Stomach (tissue), 9 donors: ENCODE measurements around the gene IRF4. TPM values are rescaled to one million over a fixed set of nuclear protein-coding genes. Genes with fewer than 3 reads are reported as not detected.

Experiments
- DNase-seq, 2 donors: peaks; one replicate each; pipeline versions ENCODE4 v3.0.0 to v3.0.0-alpha.2; 2013 to 2019
- H3K27ac ChIP-seq, 5 donors: fragments of 200-600 bp in 4 of 5; sonication (generic) in 4 of 5; one replicate each; pipeline ENCODE4 v1.5.1; 2013 to 2019; ENCODE audit warnings: mild to moderate bottlenecking in 1 of 5, moderate library complexity in 1 of 5
- H3K27me3 ChIP-seq, 3 donors: fragments of 200-600 bp; sonication (generic); one replicate each; pipeline ENCODE4 v1.5.1; 2017 to 2019; ENCODE audit warnings: mixed run types in 1 of 3
- H3K36me3 ChIP-seq, 4 donors: fragments of 200-600 bp; sonication (generic); 1 replicate in 3 of 4; 2 replicates in 1 of 4; pipeline ENCODE4 v1.5.1; 2016 to 2019
- H3K4me1 ChIP-seq, 4 donors: fragments of 200-600 bp; sonication (generic); one replicate each; pipeline ENCODE4 v1.5.1; 2016 to 2019
- H3K4me3 ChIP-seq, 4 donors: fragments of 200-600 bp; sonication (generic) in 3 of 4; one replicate each; pipeline ENCODE4 v1.5.1; 2016 to 2019; ENCODE audit warnings: mild to moderate bottlenecking in 1 of 4
- H3K9me3 ChIP-seq, 4 donors: fragments of 200-600 bp; sonication (generic); one replicate each; pipeline ENCODE4 v1.5.1; 2016 to 2019
- EP300 ChIP-seq: sonication (generic); formaldehyde crosslinking; IDR thresholded peaks from one replicate; pipeline ENCODE4 v1.6.1; 2017; ENCODE audit warnings: antibody characterized with exemption
- POLR2A ChIP-seq, 4 donors: fragments of 450-650 bp; IDR thresholded peaks; one replicate each; pipeline ENCODE4 v1.6.1; 2016; ENCODE audit warnings: antibody characterized with exemption in 4 of 4, control low read depth in 2 of 4, mild to moderate bottlenecking in 1 of 4, moderate library complexity in 1 of 4
- POLR2AphosphoS5 ChIP-seq, 3 donors: sonication (generic); formaldehyde crosslinking; IDR thresholded peaks; one replicate each; pipeline ENCODE4 v1.6.1; 2016; ENCODE audit warnings: antibody characterized with exemption in 3 of 3
- WGBS, 5 donors: extraction: QIAGEN DNeasy Blood & Tissue Kit in 3 of 5; methylation state at CpG; one replicate each; pipeline versions ENCODE4 v1.1.5 to v1.1.7; 2013 to 2018; 5-methylcytosine and 5-hydroxymethylcytosine counted together
- intact Hi-C: fragments of 100-400 bp; cut with DNase I; formaldehyde crosslinking; loops from one replicate; pipeline ENCODE4 v1.15.1; 2023; ENCODE audit warnings: low total_unique reads
- polyA plus RNA-seq, 3 donors: library from polyadenylated mRNA; stranded (reverse); fragments of 200-250 nt; gene quantifications; one replicate each; pipeline ENCODE4 v1.2.3, GENCODE V29; 2013
- total RNA-seq, 5 donors: library from RNA; depleted of rRNA; stranded (reverse); fragments of >200 nt; gene quantifications; one replicate each; pipeline versions ENCODE4 v1.1.0 to v1.2.3, GENCODE V29; 2014 to 2016
- TF ChIP-seq, protein P1 (sequence below), 7 experiments: fragments of 450-650 bp in 4 of 7; fragments of 200-600 bp in 3 of 7; sonication (generic) in 3 of 7; IDR thresholded peaks; one replicate each; pipeline ENCODE4 v1.5.1; 2016 to 2019; ENCODE audit warnings: antibody characterized with exemption in 7 of 7, control low read depth in 2 of 7, mild to moderate bottlenecking in 1 of 7
- donor health status: healthy with polysubstance abuse.
- donor health status: Bipolar disorder and iron deficiency.
- donor health status: healthy.

The IRF4 gene
- total and polyA plus RNA-seq, 8 donors: 0.48 to 7.0 (median 2.6) TPM; not detected in 1

- 80 to 86% (median 85%) methylated on average over 26 of the region's 26 CpGs for WGBS, 5 donors
- no peaks in the 10 kb centered on the region for H3K4me1 ChIP-seq
- H3K36me3 ChIP-seq: no peaks in the 10 kb centered on the region
- DNase-seq: no peak
- H3K27ac ChIP-seq: no peak overlapping the region
- no peak for TF ChIP-seq POLR2A (IDR thresholded peaks at IDR 0.05)
- TF ChIP-seq POLR2AphosphoS5 (IDR thresholded peaks at IDR 0.05): no peak
- TF ChIP-seq EP300: no peak
- TF ChIP-seq, protein P1, sequence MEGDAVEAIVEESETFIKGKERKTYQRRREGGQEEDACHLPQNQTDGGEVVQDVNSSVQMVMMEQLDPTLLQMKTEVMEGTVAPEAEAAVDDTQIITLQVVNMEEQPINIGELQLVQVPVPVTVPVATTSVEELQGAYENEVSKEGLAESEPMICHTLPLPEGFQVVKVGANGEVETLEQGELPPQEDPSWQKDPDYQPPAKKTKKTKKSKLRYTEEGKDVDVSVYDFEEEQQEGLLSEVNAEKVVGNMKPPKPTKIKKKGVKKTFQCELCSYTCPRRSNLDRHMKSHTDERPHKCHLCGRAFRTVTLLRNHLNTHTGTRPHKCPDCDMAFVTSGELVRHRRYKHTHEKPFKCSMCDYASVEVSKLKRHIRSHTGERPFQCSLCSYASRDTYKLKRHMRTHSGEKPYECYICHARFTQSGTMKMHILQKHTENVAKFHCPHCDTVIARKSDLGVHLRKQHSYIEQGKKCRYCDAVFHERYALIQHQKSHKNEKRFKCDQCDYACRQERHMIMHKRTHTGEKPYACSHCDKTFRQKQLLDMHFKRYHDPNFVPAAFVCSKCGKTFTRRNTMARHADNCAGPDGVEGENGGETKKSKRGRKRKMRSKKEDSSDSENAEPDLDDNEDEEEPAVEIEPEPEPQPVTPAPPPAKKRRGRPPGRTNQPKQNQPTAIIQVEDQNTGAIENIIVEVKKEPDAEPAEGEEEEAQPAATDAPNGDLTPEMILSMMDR (IDR thresholded peaks at IDR 0.05): no peak
- H3K27me3 ChIP-seq: peaks cover 0 to 78% (median 5%) of the 10 kb centered on the region in 3 donors
- intact Hi-C loops: no loop called here
- no peak overlapping the region for H3K4me3 ChIP-seq
- peaks cover 0 to 7% (median 2%) of the 10 kb centered on the region in 4 donors for H3K9me3 ChIP-seq
Measured at GRCh38 chr6:380234-381218, 11.0 kb upstream of the IRF4 start.

DNA sequence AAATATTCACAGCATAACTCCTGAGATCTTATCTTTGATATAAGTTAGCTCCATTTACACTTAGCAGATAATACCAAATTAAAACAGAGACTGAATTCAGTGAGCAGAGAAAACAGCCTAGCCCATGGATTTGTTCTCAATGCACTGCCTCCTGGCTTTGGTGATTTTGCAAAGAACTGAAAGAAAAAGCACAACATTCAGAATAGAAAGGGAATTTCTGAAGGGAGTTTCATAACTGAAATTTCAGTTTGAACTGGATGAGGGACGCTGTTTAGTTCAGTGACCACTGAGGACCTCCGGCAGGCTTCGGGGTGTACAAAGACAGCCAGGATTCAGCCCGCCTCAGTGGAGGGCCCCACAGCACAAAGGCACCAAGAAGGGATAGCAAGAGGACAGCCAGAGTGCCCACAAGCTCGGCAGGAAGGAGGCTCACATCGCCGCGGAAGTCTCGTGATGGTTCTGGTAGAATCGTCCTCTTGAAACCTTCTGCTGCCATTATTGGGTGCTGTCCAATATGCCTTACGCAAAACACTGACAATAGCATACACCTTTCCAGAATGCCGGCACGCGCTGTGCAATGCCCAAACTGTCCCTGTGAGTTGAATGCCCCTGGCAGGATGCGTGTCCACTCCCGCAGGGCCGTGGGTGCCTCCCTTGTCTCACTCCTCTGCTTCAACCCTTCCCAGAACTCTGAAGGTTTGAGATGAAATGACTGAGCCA lies 9.7 kb upstream of the IRF4 start:
- no peak overlapping the region for H3K27ac ChIP-seq
- no peaks in the 10 kb centered on the region for H3K4me1 ChIP-seq
- no peak overlapping the region for H3K4me3 ChIP-seq
- DNase-seq: no peak
- no peaks in the 10 kb centered on the region for H3K36me3 ChIP-seq
- 85 to 91% (median 88%) methylated on average over 17 of the region's 17 CpGs for WGBS, 5 donors
- intact Hi-C loops: no loop called here
- peaks cover 0 to 5% (median 2%) of the 10 kb centered on the region in 4 donors for H3K9me3 ChIP-seq
- TF ChIP-seq POLR2A (IDR thresholded peaks at IDR 0.05) (no peak), EP300 (no peak), POLR2AphosphoS5 (IDR thresholded peaks at IDR 0.05) (no peak)
- TF ChIP-seq, protein P1 (IDR thresholded peaks at IDR 0.05): no peak
- peaks cover 0 to 88% (median 5%) of the 10 kb centered on the region in 3 donors for H3K27me3 ChIP-seq

- no peak for TF ChIP-seq EP300
- TF ChIP-seq, protein P1 (IDR thresholded peaks at IDR 0.05): no peak
- no peak for TF ChIP-seq POLR2AphosphoS5 (IDR thresholded peaks at IDR 0.05)
- TF ChIP-seq POLR2A (IDR thresholded peaks at IDR 0.05): no peak
- Histone ChIP-seq H3K9me3 (peaks cover 0 to 4% (median 0%) of the 10 kb centered on the region in 4 donors), H3K36me3 (no peaks in the 10 kb centered on the region), H3K27ac (no peak overlapping the region), H3K4me1 (no peaks in the 10 kb centered on the region), H3K27me3 (peaks cover 0 to 80% (median 6%) of the 10 kb centered on the region in 3 donors), H3K4me3 (no peak overlapping the region)
- intact Hi-C loops: no loop called here
- no peak for DNase-seq
- 74 to 82% (median 80%) methylated on average over 22 of the region's 22 CpGs for WGBS, 5 donors
Measured at GRCh38 chr6:382883-383810, 8.4 kb upstream of the IRF4 start.
